K562 (cell line): ENCODE results near the gene DHRS12. TPM values are rescaled to one million over a fixed set of nuclear protein-coding genes. Genes with fewer than 3 reads are reported as not detected.

ENCODE experiments used
- ATAC-seq: fragments of 200-7000 bp; cut with Tn5 transposase; 3 replicates; pipeline ENCODE4 v1.9.1; 2020; ENCODE audit warnings: moderate library complexity
- Bru-seq: library from RNA; stranded (reverse); fragments of 400-500 nt; gene quantifications from one replicate; lab custom pipeline; 2021; lab: Mats Ljungman, UMichigan
- BruChase-seq, 2 experiments: library from RNA; stranded (reverse); fragments of 400-500 nt; gene quantifications; one replicate each; lab custom pipeline; 2021; lab: Mats Ljungman, UMichigan
- BruUV-seq: library from RNA; stranded (reverse); fragments of 400-500 nt; replicated peaks from 2 replicates; lab custom pipeline; 2021; lab: Mats Ljungman, UMichigan
- CTCF ChIA-PET: fragments of 300-600 bp; formaldehyde crosslinking; extraction: SDS; loops from one replicate; lab custom pipeline; 2021; ENCODE audit warnings: low intra/inter-chr PET ratio; lab: Yijun Ruan, JAX
- POLR2A ChIA-PET: fragments of 300-600, 350-650 bp; sonication (Branson Sonifier 250); formaldehyde crosslinking; extraction: SDS; loops from one replicate; lab custom pipeline; 2021; ENCODE audit warnings: antibody characterized with exemption, inconsistent platforms; lab: Yijun Ruan, JAX
- DNase-seq, 4 experiments: peaks; one replicate each; pipeline versions ENCODE4 v3.0.0 to v3.0.0-alpha.2; 2011 to 2018; ENCODE audit warnings: low spot score in 3 of 4, mixed read lengths in 3 of 4; ENCODE audit errors: extremely low read depth in 1 of 4
- FAIRE-seq: peaks from 2 replicates; lab custom pipeline; 2011; peaks lifted over from hg19 to GRCh38; lab: Jason Lieb, UNC
- H2AFZ ChIP-seq: 2 replicates; pipeline ENCODE4 v1.6.0; 2011; ENCODE audit warnings: low read depth, low read length, control low read depth, inconsistent platforms
- H3K27ac ChIP-seq: fragments of 200-600 bp; 3 replicates; pipeline ENCODE4 v1.8.0; 2011; ENCODE audit warnings: low read depth, mild to moderate bottlenecking, control low read depth, inconsistent platforms, low read length, moderate library complexity, mixed read lengths; ENCODE audit errors: extremely low read depth
- H3K27me3 ChIP-seq, 2 experiments: fragments of 300-600 bp in 1 of 2; 2 replicates in 1 of 2; 3 replicates in 1 of 2; pipeline versions ENCODE4 v1.6.0 to v1.8.0; 2011; ENCODE audit warnings: inconsistent platforms in 2 of 2, low read length in 2 of 2, mild to moderate bottlenecking in 1 of 2, mixed read lengths in 1 of 2, moderate library complexity in 1 of 2; ENCODE audit not compliant: control insufficient read depth in 2 of 2, insufficient read depth in 2 of 2
- H3K36me3 ChIP-seq: fragments of 300-600 bp; 3 replicates; pipeline ENCODE4 v1.8.0; 2011; ENCODE audit warnings: mild to moderate bottlenecking, low read length, inconsistent platforms; ENCODE audit not compliant: control insufficient read depth, insufficient read depth
- H3K4me1 ChIP-seq, 2 experiments: fragments of 200-600 bp in 1 of 2; replicated peaks in 1 of 2; 2 replicates in 1 of 2; 3 replicates in 1 of 2; pipeline versions ENCODE4 v1.5.1 to v1.8.0; 2011; ENCODE audit warnings: inconsistent platforms in 2 of 2, low read length in 2 of 2, mild to moderate bottlenecking in 1 of 2, mixed read lengths in 1 of 2, moderate library complexity in 1 of 2; ENCODE audit not compliant: control insufficient read depth in 2 of 2, insufficient read depth in 2 of 2
- H3K4me2 ChIP-seq: 2 replicates; pipeline ENCODE4 v1.6.1; 2011; ENCODE audit warnings: low read length, control low read depth, inconsistent platforms, mixed read lengths; ENCODE audit not compliant: insufficient read depth
- H3K4me3 ChIP-seq: fragments of 200-600 bp; sonication (generic), shearing (Covaris generic); 2 replicates; pipeline ENCODE4 v1.5.1; 2016; ENCODE audit warnings: control low read depth, inconsistent platforms
- H3K79me2 ChIP-seq: fragments of 200-600 bp; 3 replicates; pipeline ENCODE4 v1.8.0; 2011; ENCODE audit warnings: low read length, inconsistent platforms; ENCODE audit not compliant: control insufficient read depth, insufficient read depth
- H3K9ac ChIP-seq, 2 experiments: 2 replicates each; pipeline versions ENCODE4 v1.6.0 to v1.6.1; 2011; ENCODE audit warnings: low read depth in 2 of 2, low read length in 2 of 2, control low read depth in 1 of 2, inconsistent platforms in 1 of 2, mild to moderate bottlenecking in 1 of 2, mixed read lengths in 1 of 2; ENCODE audit not compliant: insufficient read depth in 1 of 2
- H3K9me1 ChIP-seq: one replicate; pipeline ENCODE4 v1.6.0; 2011; ENCODE audit warnings: inconsistent platforms, mild to moderate bottlenecking, low read length, moderate library complexity; ENCODE audit not compliant: control insufficient read depth, insufficient read depth
- H3K9me3 ChIP-seq: replicated peaks from 2 replicates; pipeline ENCODE4 v1.5.1; 2011; ENCODE audit warnings: low read depth, low read length, inconsistent platforms; ENCODE audit not compliant: control insufficient read depth, insufficient read depth
- H4K20me1 ChIP-seq: replicated peaks from 2 replicates; pipeline ENCODE4 v1.6.1; 2011; ENCODE audit warnings: low read length, inconsistent platforms, mixed read lengths; ENCODE audit not compliant: control insufficient read depth, insufficient read depth
- CHCHD3 ChIP-seq: fragments of 250-450 bp; sonication (Bioruptor Pico); IDR thresholded peaks from 2 replicates; pipeline ENCODE4 v2.1.2; 2022; ENCODE audit warnings: mild to moderate bottlenecking
- E2F1 ChIP-seq: sonication (generic); formaldehyde crosslinking; IDR thresholded peaks from 2 replicates; pipeline ENCODE4 v1.8.1; 2023; ENCODE audit warnings: mild to moderate bottlenecking, missing genetic modification reagents, moderate library complexity
- ETV5 ChIP-seq: sonication (generic); formaldehyde crosslinking; IDR thresholded peaks from 2 replicates; pipeline ENCODE4 v1.4.0; 2020; ENCODE audit warnings: low read depth, mild to moderate bottlenecking, missing genetic modification reagents
- FOXA3 ChIP-seq, 2 experiments: fragments of 450-650 bp in 1 of 2; sonication (generic) in 1 of 2; formaldehyde crosslinking; IDR thresholded peaks in 1 of 2; conservative IDR thresholded peaks in 1 of 2; 2 replicates each; pipeline versions ENCODE4 v1.4.0 to v1.8.0; 2020 to 2022; ENCODE audit warnings: mild to moderate bottlenecking in 2 of 2, missing genetic modification reagents in 1 of 2
- HNRNPH1 ChIP-seq: fragments of 200-400 bp; formaldehyde crosslinking; optimal IDR thresholded peaks from 2 replicates; pipeline ENCODE3; 2017; ENCODE audit warnings: low read depth, mild to moderate bottlenecking, low read length, moderate library complexity
- KDM5B ChIP-seq: fragments of 200-600 bp; sonication (generic); IDR thresholded peaks from 2 replicates; pipeline ENCODE4 v1.6.1; 2012; ENCODE audit warnings: low read depth, mild to moderate bottlenecking, moderate library complexity, low read length, control low read depth, inconsistent platforms; ENCODE audit not compliant: insufficient replicate concordance
- MITF ChIP-seq: IDR thresholded peaks from 2 replicates; pipeline ENCODE4 v1.6.1; 2014; ENCODE audit warnings: antibody characterized with exemption
- NCOR1 ChIP-seq: fragments of 450-650 bp; IDR thresholded peaks from 2 replicates; pipeline ENCODE4 v1.6.1; 2016; ENCODE audit warnings: mild to moderate bottlenecking, moderate library complexity
- POLR2G ChIP-seq: fragments of 200-400 bp; formaldehyde crosslinking; IDR thresholded peaks from 2 replicates; pipeline ENCODE4 v1.6.1; 2017; ENCODE audit warnings: low read depth, mild to moderate bottlenecking, antibody characterized with exemption, low read length, moderate library complexity
- POLR2H ChIP-seq: IDR thresholded peaks from 2 replicates; pipeline ENCODE4 v1.6.1; 2016; ENCODE audit warnings: missing genetic modification characterization, low read depth, mild to moderate bottlenecking, control low read depth, missing compliant biosample characterization, moderate library complexity
- RB1 ChIP-seq: fragments of 450-650 bp; IDR thresholded peaks from 2 replicates; pipeline ENCODE4 v1.6.1; 2017; ENCODE audit warnings: low read depth, mild to moderate bottlenecking
- RNF2 ChIP-seq: sonication (generic); IDR thresholded peaks from 2 replicates; pipeline ENCODE4 v1.6.1; 2016
- SIN3A ChIP-seq, 2 experiments: fragments of 150-350 bp in 1 of 2; IDR thresholded peaks; 2 replicates each; pipeline ENCODE4 v1.6.1; 2011 to 2016; ENCODE audit warnings: borderline replicate concordance in 2 of 2, low read depth in 2 of 2, low read length in 2 of 2, mild to moderate bottlenecking in 2 of 2, moderate library complexity in 2 of 2; ENCODE audit not compliant: control insufficient read depth in 1 of 2
- WGBS: fragments of 100-300 bp; shearing (Covaris generic); methylation state at CpG from one replicate; pipeline ENCODE4 v1.1.6; 2016; ENCODE audit warnings: low coverage, mixed read lengths; ENCODE audit not compliant: insufficient coverage; ENCODE audit errors: missing lambda C conversion rate; 5-methylcytosine and 5-hydroxymethylcytosine counted together
- in situ Hi-C: fragments of 300-500 bp; cut with MboI; formaldehyde crosslinking; loops from 4 replicates; pipeline ENCODE4 v1.15.0; 2018; ENCODE audit warnings: inconsistent platforms, mixed read lengths
- intact Hi-C: fragments of 100-400 bp; cut with micrococcal nuclease; formaldehyde crosslinking; loops from 2 replicates; pipeline ENCODE4 v1.14.2; 2022
- long read RNA-seq, 3 experiments: library from polyadenylated mRNA in 2 of 3; library from RNA in 1 of 3; unstranded in 2 of 3; stranded (forward) in 1 of 3; transcript quantifications; one replicate each; pipeline ENCODE4 v2.0.0, GENCODE V29; 2019 to 2022
- polyA minus RNA-seq, 3 experiments: library from RNA; depleted of rRNA, polyadenylated mRNA; stranded (reverse); fragments of >200 nt; gene quantifications; 2 replicates each; pipeline ENCODE4 v1.2.3, GENCODE V29; 2011
- polyA plus RNA-seq, 8 experiments: library from polyadenylated mRNA; depleted of rRNA in 4 of 8; stranded (reverse) in 5 of 8; unstranded in 3 of 8; fragments of >200 nt; fragmentation: Nextera tagmentation in 2 of 8; fragmentation: Illumina TruSeq in 1 of 8; extraction: Ambion mirVana in 2 of 8; extraction: Trizol in 1 of 8; gene quantifications; 2 replicates each; pipeline versions ENCODE4 v1.2.1 to v1.2.3, GENCODE V29; 2011 to 2014; ENCODE audit warnings: inconsistent platforms in 1 of 8, missing spikeins in 1 of 8
- total RNA-seq, 7 experiments: library from RNA; depleted of rRNA in 6 of 7; stranded (reverse); fragments of >200 nt in 6 of 7; fragmentation: Illumina TruSeq in 2 of 7; extraction: Trizol in 2 of 7; gene quantifications; 2 replicates each; pipeline versions ENCODE4 v1.2.1 to v1.2.3, GENCODE V29; 2011 to 2021; ENCODE audit warnings: low replicate concordance in 1 of 7

DHRS12 gene
- 1.9 and 3.0 TPM in 2 replicates for total RNA-seq (2011; cell fraction: chromatin; rRNA removed; ENCODE audit: low replicate concordance)
- 1.0 and 1.2 TPM in 2 replicates for total RNA-seq (2011; cell fraction: nucleolus; rRNA removed)
- 2.5 TPM in 2 replicates for total RNA-seq (2011; cell fraction: nucleoplasm; rRNA removed)
- total RNA-seq (2014; rRNA removed) (0.94 and 1.8 TPM in 2 replicates), total RNA-seq (2014; rRNA removed; fragmentation: Illumina TruSeq; extraction: Trizol) (0.77 and 1.5 TPM in 2 replicates), total RNA-seq (2015; rRNA removed; fragmentation: Illumina TruSeq; extraction: Trizol) (0.76 and 1.5 TPM in 2 replicates), total RNA-seq (2021) (1.1 and 1.2 TPM in 2 replicates), polyA plus RNA-seq (2011; rRNA removed) (2.4 and 2.7 TPM in 2 replicates), polyA plus RNA-seq (2014; fragmentation: Illumina TruSeq; extraction: Trizol) (0.93 and 0.98 TPM in 2 replicates), polyA plus RNA-seq (2014; fragmentation: Nextera tagmentation; extraction: Ambion mirVana) (under 1 TPM; 0.62 to 0.69 TPM), polyA plus RNA-seq (2014; rRNA removed) (0.82 and 1.1 TPM in 2 replicates), polyA minus RNA-seq (2011; rRNA and poly(A)+ RNA removed) (0.88 and 1.7 TPM in 2 replicates), Bru-seq, nascent RNA (percentile 27 among the genes with signal in this experiment), BruChase-seq, experiment 1, labeled RNA remaining after a 2-hour chase (percentile 42 among the genes with signal in this experiment), BruChase-seq, experiment 2, labeled RNA remaining after a 6-hour chase (percentile 31 among the genes with signal in this experiment)
- polyA plus RNA-seq (2011; cell fraction: cytosol; rRNA removed) = 1.2 and 1.4 TPM in 2 replicates
- polyA plus RNA-seq (2011; cell fraction: nucleus; rRNA removed) = 3.3 and 4.5 TPM in 2 replicates
- 2.3 and 2.4 TPM in 2 replicates for polyA plus RNA-seq (2012)
- not detected in 2 replicates for polyA minus RNA-seq (2011; cell fraction: cytosol; rRNA and poly(A)+ RNA removed)
- polyA minus RNA-seq (2011; cell fraction: nucleus; rRNA and poly(A)+ RNA removed) = 1.5 and 2.3 TPM in 2 replicates
- long read RNA-seq, experiment 1, partial matches to known transcripts = 0 of 3 reads
- long read RNA-seq, experiment 1, other reads (novel, unspliced or antisense) = 3 of 3 reads
- long read RNA-seq, experiment 2, partial matches to known transcripts = 0 of 5 reads
- long read RNA-seq, experiment 2, other reads (novel, unspliced or antisense) = 4 of 5 reads
- long read RNA-seq, experiment 3 = 0 reads

GRCh38 chr13:51803422-51804294 lies at the start of gene DHRS12:
TSS of gene DHRS12 (minus strand) at chr13:51804163. CDS start at chr13:51799659, 4,504 bp downstream.
- DNase-seq (peak; percentile 89 to 93 (median 91)), ATAC-seq (peak; percentile 94), FAIRE-seq (peak; percentile 95)
- Histone ChIP-seq H3K4me1 (peaks cover 18 to 27% of the 10 kb centered on the region in 2 experiments; a peak in 4 of 5 replicates), H3K9me1 (no peaks in the 10 kb centered on the region), H3K27me3 (peaks cover 0 to 5% of the 10 kb centered on the region in 2 experiments; a peak in 2 of 5 replicates), H3K9ac (peak within 1 kb of the TSS; percentile 96 to 97), H4K20me1 (no peaks in the 10 kb centered on the region), H3K4me2 (peak within 1 kb of the TSS; percentile 90), H3K79me2 (peaks cover 7% of the 10 kb centered on the region; the same call in 1 of the 3 replicates), H3K36me3 (no peaks in the 10 kb centered on the region), H2AFZ (peak within 1 kb of the TSS; percentile 88), H3K27ac (peak within 1 kb of the TSS; percentile 95), H3K4me3 (peak within 1 kb of the TSS; percentile 74), H3K9me3 (no peaks in the 10 kb centered on the region)
- no TSS peak for BruUV-seq
- in situ Hi-C loops (no loop called here), intact Hi-C loops (no loop called here)
- POLR2A ChIA-PET = interaction anchor here (0.5 to 0.8 kb wide), 4 partner anchors 10 to 349 kb away, joined by 3 read pairs; no protein-coding TSS in a partner anchor
- CTCF ChIA-PET = no interaction called here
- WGBS = under 1% methylated on average over 28 of the region's 91 CpGs
- TF ChIP-seq KDM5B = peak; percentile 62
- TF ChIP-seq HNRNPH1 = no peak
- 0 out of 2 replicates have a peak, but pooled peaks have one; percentile 10 for TF ChIP-seq ETV5 (CRISPR knock-in tag)
- TF ChIP-seq MITF = 0 out of 2 replicates have a peak, but pooled peaks have one; percentile 33
- TF ChIP-seq POLR2G = peak; percentile 92
- TF ChIP-seq E2F1 (CRISPR knock-in tag) = peak; percentile 70; the same call in 1 of the 2 replicates
- no peak for TF ChIP-seq FOXA3 (CRISPR knock-in tag; conservative IDR thresholded peaks at IDR 0.05 in 1 of 2, IDR thresholded peaks at IDR 0.05 in 1 of 2)
- TF ChIP-seq POLR2H (tag) = peak; percentile 54; the same call in 1 of the 2 replicates
- peak; percentile 8 to 66; a peak in 2 of 4 replicates for TF ChIP-seq SIN3A (IDR thresholded peaks at IDR 0.05; ENCODE audit: borderline replicate concordance in 2 of 2, control insufficient read depth in 1 of 2, low read depth in 2 of 2, low read length in 2 of 2)
- peak; percentile 46; the same call in 1 of the 2 replicates for TF ChIP-seq RNF2
- no peak for TF ChIP-seq CHCHD3 (CRISPR knock-in tag)
- peak; percentile 80 for TF ChIP-seq RB1
- TF ChIP-seq NCOR1 = peak; percentile 80
